Fibroblast of mammary gland (primary cell): Measurements from ENCODE around the gene ZBTB2.
A peak's percentile ranks its signal among the peaks of the same experiment; 100 is the strongest.

Experiments used
- DNase-seq: peaks from one replicate; pipeline ENCODE4 v3.0.0-alpha.2; 2010; ENCODE audit warnings: low read depth
- H3K4me3 ChIP-seq: 2 replicates; pipeline ENCODE4 v1.5.1; 2011; ENCODE audit warnings: low read depth, mild to moderate bottlenecking, low read length, moderate library complexity; ENCODE audit not compliant: control insufficient read depth
- TF ChIP-seq, protein P1 (sequence below): conservative IDR thresholded peaks from 2 replicates; pipeline ENCODE4 v1.5.1; 2011; ENCODE audit warnings: low read depth, low read length, inconsistent platforms; ENCODE audit not compliant: control insufficient read depth, insufficient read depth

Gene ZBTB2

DNA sequence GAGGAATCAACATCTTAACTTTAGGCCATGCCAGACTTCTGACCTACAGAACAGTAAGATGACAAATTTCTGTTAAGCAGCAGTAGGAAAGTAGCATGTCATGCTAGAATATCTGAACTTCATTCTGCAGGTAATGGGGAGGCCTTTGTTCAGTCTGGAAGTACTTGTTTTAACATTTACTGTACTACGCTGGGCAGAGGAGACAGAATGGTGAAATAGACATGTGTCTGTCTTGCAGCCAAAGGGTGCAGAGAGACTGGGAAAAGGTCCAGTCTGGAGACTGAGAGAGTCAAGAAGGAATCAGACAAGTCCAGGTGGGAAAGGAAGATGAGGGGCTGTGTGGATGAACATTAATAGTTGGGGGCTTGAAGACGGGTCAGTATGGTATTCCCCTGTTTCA is 17.5 kb upstream of the ZBTB2 start:
- no peak for DNase-seq
- no peak overlapping the region for H3K4me3 ChIP-seq
- TF ChIP-seq, protein P1, sequence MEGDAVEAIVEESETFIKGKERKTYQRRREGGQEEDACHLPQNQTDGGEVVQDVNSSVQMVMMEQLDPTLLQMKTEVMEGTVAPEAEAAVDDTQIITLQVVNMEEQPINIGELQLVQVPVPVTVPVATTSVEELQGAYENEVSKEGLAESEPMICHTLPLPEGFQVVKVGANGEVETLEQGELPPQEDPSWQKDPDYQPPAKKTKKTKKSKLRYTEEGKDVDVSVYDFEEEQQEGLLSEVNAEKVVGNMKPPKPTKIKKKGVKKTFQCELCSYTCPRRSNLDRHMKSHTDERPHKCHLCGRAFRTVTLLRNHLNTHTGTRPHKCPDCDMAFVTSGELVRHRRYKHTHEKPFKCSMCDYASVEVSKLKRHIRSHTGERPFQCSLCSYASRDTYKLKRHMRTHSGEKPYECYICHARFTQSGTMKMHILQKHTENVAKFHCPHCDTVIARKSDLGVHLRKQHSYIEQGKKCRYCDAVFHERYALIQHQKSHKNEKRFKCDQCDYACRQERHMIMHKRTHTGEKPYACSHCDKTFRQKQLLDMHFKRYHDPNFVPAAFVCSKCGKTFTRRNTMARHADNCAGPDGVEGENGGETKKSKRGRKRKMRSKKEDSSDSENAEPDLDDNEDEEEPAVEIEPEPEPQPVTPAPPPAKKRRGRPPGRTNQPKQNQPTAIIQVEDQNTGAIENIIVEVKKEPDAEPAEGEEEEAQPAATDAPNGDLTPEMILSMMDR: no peak

DNA sequence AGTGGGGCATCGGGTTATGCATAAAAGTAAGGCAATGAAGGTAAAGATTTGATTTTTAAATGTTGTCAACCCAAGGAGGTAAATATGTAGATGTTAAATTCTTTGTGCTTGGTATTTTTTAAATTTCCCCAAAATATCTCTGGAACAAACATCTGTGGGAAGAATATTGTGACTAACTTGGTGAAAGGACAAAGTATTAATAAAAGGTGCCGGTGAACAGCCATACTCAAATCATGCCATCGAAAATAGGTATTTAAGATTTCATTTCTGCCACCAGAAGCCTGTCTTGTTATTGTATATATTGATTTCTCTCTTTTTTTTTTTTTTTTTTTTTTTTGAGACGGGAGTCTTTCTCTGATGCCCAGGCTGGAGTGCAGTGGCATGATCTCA is 12.6 kb upstream of the ZBTB2 start:
- TF ChIP-seq, protein P1: no peak
- no peak overlapping the region for H3K4me3 ChIP-seq
- DNase-seq: no peak

DNA sequence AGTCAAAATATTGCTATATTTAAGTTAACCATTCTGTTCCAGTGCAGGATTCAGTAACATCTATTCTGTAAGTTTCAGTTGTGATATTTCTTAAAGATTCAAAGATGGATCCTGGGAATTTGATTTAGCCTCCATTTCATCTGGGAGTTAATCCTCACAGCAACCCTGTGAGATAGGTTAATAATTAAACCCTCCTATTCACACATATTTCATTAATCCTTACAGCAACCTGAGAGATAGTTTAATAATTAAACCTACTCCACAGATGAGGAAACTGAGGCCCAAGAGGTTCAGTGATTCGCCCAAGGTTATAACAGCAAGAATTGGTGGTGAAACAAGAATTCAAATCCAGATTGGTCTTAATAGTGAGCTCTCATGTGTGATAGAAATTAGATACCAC is 10.9 kb upstream of the ZBTB2 start:
- TF ChIP-seq, protein P1: no peak
- no peak for DNase-seq
- H3K4me3 ChIP-seq: no peak overlapping the region

DNA sequence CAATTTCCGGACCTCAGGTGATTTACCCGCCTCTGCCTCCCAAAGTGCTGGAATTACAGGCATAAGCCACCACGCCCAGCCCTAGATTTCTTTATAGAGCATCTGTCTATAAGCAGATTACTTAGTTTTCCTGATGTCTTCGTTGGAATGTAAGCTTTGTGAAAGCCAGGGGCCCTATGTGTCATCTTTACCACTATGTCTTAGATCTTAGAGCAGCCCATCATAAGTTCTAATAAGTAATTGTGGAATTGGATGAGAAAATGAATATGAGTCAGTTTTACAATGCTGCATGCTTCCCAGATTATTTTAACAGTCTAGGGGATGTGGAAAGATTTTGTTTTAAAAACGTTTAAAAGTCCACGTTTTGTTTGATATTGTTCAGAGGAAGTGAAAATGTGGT is 9.1 kb upstream of the ZBTB2 start:
- H3K4me3 ChIP-seq: no peak overlapping the region
- peak; percentile 71 for DNase-seq
- TF ChIP-seq, protein P1: no peak

DNA sequence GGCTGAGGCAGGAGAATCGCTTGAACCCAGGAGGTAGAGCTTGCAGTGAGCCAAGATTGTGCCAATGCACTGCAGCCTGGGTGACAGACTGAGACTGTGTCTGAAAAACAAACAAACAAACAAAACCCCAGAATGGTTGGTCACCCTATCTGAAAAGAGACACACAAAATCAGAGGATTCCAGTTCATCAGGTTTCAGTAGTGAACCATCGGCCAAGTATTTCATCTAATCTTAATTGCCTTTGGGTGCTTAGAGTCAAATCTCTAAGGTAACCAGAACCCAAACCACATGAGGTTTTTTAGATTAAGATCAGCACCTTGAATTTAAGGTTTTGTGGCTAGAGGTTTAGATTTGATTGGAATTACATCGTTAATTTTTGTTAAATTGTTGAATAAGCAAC is 8.3 kb upstream of the ZBTB2 start:
- no peak overlapping the region for H3K4me3 ChIP-seq
- no peak for DNase-seq
- TF ChIP-seq, protein P1: no peak

DNA sequence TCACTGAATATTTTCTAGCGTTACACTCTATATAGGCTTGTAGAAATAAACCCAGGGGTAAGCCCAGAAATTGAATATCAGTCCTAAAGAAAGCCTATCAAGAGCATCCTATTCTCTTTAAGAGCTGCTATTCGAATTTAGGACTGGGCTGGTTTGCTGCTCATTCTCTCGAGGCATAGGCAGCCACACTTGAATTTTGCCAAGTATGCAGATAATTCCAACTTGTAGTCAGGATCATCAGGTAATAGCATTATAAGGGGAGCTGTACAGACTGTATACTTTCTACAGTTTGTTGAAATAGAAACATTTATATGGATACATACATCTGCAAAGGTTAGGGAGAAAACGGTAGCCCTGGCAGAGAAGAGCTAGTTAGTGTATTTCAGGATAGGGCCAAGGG is 2.1 kb upstream of the ZBTB2 start:
- H3K4me3 ChIP-seq: no peak overlapping the region
- no peak for DNase-seq
- TF ChIP-seq, protein P1: no peak

DNA sequence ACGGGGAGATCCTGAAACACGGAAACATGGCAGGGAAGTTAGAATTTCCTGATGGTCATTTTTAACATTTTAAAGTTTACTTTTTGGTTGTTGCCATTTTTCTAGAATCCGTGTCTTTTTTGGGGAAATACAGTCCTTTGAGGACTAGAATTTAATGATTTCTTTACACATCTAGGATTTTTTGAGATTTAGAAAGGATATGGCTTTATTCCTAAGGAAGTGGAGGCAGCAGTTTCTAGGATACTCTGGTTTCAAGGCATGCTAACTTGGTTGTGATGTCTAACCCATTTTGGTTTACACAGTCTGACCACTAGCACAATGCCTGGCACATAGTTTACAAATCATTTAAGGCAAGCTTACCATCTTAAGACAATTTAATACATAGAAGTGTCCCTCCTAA is 1.1 kb upstream of the ZBTB2 start:
- peak overlapping the region; percentile 60 for H3K4me3 ChIP-seq
- TF ChIP-seq, protein P1: no peak
- no peak for DNase-seq
